ENCODE results near the gene HAUS6.

The HAUS6 gene

GRCh38 chr9:19140259-19140658 lies 37.6 kb upstream of the HAUS6 start:
- H3K4me3 ChIP-seq (replicated peaks; ENCODE audit: low read depth, low read length) = no peak overlapping the region
- DNase-seq (ENCODE audit: extremely low read depth, low read depth) = no peak
- no peak for TF ChIP-seq CTCF (IDR thresholded peaks at IDR 0.05; ENCODE audit: low read depth, low read length, missing control alignments)

GRCh38 chr9:19138084-19138483 lies 35.4 kb upstream of the HAUS6 start:
- no peak for DNase-seq (ENCODE audit: extremely low read depth, low read depth)
- no peak overlapping the region for H3K4me3 ChIP-seq (replicated peaks; ENCODE audit: low read depth, low read length)
- no peak for TF ChIP-seq CTCF (IDR thresholded peaks at IDR 0.05; ENCODE audit: low read depth, low read length, missing control alignments)

GRCh38 chr9:19137282-19137681 lies 34.6 kb upstream of the HAUS6 start:
- no peak for TF ChIP-seq CTCF (IDR thresholded peaks at IDR 0.05; ENCODE audit: low read depth, low read length, missing control alignments)
- DNase-seq (ENCODE audit: extremely low read depth, low read depth) = no peak
- H3K4me3 ChIP-seq (replicated peaks; ENCODE audit: low read depth, low read length) = no peak overlapping the region

GRCh38 chr9:19136129-19136528 lies 33.4 kb upstream of the HAUS6 start:
- DNase-seq (ENCODE audit: extremely low read depth, low read depth) = no peak
- no peak for TF ChIP-seq CTCF (IDR thresholded peaks at IDR 0.05; ENCODE audit: low read depth, low read length, missing control alignments)

GRCh38 chr9:19133549-19134345 lies 31.0 kb upstream of the HAUS6 start:
- no peak overlapping the region for H3K4me3 ChIP-seq (replicated peaks; ENCODE audit: low read depth, low read length)
- DNase-seq (ENCODE audit: extremely low read depth, low read depth) = no peak
- TF ChIP-seq CTCF (IDR thresholded peaks at IDR 0.05; ENCODE audit: low read depth, low read length, missing control alignments) = no peak

More at GRCh38 chr9:19136129-19136528, 33.4 kb upstream of the HAUS6 start:
- no peak overlapping the region for H3K4me3 ChIP-seq (replicated peaks; ENCODE audit: low read depth, low read length)

GRCh38 chr9:19130436-19130835 lies 27.7 kb upstream of the HAUS6 start:
- TF ChIP-seq CTCF (IDR thresholded peaks at IDR 0.05; ENCODE audit: low read depth, low read length, missing control alignments) = no peak
- DNase-seq (ENCODE audit: extremely low read depth, low read depth) = no peak
- H3K4me3 ChIP-seq (replicated peaks; ENCODE audit: low read depth, low read length) = no peak overlapping the region
